ENCODE results near the gene ARL3.
"Not testable (repeated sequence)": the region's sequence is repeated elsewhere in the genome, so short reads cannot be mapped to it uniquely, and the experiment has no call there.

Gene ARL3

DNA sequence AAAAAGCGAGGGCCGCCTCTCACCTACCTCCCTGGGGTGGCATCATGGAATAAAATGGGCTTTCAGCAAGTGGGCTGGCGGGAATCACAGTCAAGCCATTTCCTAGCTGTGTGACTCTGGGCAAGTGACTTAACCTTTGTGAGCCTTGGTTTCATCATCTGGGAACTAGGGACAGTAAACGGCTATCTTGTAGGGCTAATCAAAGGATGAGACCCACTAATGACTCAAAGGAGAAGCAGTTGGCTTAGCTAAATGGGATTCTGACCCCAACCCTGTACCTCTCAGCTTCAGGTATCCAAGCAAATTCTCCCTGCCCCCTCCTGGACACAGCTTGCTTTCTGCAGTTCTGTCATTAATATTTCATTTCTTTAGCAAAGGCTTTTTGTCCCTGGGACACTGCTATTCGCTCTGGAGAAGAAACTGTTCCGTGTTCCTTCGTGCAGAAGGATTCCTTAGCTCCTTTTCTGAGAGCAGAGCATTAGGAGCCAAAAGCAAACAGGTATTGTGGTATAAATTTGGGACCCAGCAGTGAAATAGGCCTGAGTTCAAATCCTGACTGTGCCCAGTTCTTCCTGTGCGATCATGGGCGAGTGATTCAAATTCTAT is 44.0 kb downstream of the ARL3 start:
- FAIRE-seq = no peak

DNA sequence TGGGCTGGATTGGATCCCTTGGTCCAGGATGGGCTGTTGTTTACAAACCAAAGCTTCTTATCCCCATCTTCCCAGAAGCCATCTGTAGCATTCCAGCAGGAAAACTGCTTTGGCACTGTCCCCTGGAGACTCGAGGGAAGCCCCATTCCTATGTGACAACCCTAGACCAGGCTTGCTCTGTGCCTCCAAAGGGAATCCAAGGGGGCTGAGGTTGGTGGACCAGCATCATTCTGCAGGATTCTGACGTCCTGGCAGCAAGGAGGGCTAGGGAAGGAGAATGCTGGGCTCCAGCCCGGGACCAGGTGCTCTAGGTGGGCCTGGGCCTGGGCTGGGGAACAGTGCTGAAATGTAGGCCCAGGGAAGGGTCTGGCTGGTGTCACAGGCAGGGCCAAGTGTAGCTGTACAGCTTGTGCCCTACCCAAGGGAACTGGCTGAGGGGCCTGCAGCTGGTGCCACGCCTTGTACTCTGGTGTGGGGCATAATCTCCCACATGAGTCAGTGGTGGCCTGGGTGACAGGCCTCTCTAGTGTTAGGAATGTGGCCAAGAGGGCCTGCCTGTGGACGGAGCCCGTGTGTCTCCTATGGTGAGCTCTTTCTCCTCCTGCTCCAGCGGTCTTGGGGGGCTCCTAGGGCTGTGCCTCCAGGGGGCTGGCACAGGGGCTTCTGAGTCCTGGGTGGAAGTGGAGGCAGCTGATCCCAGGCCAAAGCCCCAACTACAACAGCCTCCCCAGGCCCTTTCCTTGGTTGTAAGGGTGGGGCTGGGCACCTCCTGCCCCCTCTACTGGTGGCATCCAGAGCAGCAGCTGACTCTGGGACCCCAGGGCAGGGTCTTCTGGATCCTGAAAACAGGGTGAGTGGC is 44.8 kb downstream of the ARL3 start:
- FAIRE-seq = no peak

DNA sequence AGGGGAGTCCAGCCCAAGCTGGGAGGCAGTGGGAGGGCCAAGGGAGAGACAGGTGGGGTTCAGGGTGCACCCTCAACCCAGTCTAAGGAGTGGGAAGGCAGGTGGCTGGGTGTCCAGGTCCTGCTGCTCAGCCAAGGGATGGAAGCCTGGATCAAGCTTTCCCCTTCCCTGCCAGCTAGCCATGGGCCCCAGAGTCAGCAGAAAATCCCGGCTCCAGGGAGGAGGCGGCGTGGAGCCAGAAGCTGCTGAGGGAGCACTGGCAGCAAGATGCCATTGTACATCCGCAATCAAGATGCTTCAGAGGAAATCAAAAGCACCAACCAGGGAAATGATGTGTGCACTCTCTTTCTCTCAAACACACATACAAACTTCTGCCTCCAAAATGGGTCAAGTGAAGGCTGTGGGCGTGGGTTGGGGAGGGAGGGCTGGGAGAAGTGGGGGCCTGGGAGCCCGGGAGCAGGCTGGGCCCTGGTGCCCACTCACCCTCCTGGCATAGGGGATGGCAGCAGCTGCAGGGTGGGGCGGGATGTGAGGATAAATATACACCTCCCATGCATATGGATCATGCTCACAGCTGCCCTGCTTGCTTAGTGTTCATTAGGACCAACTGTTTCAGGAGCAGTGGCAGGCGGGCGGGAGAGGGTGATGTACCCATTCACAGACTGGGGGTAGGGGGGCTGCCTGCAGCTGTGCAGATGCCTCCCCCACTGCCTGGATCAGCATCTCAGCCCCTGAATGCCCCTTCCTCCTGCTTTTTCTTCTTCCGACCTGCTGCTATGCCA is 45.7 kb downstream of the ARL3 start:
- no peak for FAIRE-seq

DNA sequence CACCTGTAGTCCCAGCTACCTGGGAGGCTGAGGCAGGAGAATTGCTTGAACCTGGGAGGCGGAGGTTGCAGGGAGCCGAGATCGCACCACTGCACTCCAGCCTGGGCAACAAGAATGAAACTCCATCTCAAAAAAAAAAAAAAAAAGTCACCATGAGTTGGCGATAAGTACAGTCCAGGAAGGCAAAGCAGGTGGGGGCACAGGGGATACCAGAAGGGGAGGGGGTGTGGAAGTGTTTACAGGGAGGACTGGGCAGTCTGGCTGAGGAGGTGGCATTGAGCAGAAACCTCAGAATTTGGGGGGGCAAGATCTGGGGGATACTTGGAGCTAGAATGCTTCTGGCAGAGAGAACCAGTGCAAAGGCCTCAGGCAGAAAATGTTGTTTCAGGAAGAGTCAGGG is 46.8 kb downstream of the ARL3 start:
- not testable (repeated sequence) for FAIRE-seq

DNA sequence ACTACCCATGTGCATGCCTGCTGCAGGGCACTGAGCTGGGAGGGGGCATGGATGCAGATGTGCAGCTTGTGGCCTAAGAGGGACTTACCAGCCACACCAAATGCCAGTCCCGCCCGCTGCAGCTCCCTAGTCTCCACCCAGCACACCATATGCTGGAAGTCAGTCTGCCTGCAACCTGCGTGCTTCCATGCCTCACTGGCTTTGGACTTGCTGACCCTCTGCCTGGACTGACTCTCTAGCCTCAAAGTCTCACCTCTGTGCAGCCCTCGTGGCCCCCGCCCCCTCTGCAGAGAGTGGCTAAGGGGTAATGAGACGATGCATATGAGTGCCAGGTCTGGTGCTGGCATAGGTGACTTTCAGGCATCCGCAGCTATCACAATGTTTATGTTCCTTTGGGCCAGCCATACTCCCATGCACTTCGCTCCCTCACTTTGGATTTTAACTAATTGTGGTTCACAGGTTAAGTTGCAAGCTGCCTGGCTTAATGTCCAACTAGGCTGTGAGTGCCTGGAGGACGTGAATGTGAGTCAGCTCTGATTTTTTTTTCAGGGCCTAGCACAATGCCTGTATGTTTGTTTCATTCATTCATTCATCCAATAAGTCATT is 48.2 kb downstream of the ARL3 start:
- no peak for FAIRE-seq

DNA sequence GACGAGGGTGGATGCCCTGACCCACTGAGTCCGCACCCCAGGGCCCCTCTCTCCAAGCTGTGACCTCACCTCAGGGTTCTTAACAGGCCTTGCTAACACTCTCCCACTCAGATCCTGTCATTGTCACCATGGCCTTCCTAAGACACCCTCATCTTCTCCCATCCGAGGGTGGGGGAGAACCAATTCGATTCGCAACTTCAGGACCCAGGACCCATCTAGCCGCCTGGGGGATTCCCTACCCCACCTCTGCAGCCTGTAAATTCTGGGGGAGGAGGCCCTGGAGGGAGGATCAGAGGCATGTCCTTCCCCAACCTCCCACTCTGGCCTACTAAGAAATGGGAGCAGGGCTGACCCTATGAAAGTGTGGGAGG is 52.6 kb downstream of the ARL3 start:
- no peak for FAIRE-seq

DNA sequence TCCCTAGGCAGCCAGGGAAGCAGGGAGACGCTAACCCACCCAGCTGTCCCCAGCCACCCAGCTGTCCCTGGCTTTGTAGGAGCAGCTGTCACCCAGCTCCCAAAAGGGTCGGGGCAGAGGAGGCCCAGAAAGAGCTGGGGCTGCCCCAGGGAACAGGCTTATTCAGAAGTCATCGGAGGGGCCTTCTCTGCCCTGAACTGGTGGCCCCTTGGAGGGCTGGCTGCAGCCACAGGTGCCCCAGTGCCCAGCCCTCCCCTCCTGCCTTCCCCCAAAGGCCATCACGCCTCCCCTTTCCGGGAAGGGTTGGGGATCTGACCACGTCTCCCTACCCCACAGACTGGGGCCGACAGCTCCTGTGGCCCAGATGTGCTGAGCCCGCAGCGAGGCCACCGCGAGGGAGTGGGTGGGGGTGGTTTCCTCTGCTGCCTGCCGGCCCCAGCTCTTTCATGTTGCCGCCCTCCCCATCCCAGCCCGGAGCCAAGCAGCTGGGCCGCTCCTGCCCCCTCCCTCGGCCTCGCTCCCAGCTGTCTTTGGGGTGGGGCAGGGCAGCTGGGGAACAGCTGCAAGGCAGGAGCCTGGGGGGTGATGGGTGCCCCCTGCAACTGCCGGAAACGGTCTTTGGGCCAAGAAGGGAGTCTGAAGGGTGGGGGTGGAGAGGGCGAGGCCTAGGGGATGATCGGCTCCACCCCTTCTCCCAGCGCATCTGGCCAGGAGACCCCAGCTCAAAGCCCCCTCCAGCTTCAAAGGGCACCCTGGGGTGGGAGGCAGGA is 53.1 kb downstream of the ARL3 start:
- FAIRE-seq = no peak

DNA sequence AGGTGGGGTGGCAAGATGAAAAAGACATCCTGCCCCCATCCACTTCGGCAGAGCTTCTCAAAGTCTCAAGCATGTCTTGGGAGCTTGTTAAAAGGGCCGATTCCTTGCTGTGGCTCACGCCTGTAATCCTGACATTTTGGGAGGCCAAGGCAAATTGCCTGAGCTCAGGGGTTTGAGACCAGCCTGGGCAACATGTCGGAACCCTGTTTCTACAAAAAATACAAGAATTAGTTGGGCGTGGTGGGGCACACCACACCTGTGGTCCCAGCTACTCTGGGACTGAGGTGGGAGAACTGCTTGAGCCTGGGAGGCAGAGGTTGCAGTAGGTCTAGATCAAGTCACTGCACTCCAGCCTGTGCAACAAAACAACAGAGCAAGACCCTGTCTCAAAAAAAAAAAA is 55.4 kb downstream of the ARL3 start:
- FAIRE-seq = no peak

DNA sequence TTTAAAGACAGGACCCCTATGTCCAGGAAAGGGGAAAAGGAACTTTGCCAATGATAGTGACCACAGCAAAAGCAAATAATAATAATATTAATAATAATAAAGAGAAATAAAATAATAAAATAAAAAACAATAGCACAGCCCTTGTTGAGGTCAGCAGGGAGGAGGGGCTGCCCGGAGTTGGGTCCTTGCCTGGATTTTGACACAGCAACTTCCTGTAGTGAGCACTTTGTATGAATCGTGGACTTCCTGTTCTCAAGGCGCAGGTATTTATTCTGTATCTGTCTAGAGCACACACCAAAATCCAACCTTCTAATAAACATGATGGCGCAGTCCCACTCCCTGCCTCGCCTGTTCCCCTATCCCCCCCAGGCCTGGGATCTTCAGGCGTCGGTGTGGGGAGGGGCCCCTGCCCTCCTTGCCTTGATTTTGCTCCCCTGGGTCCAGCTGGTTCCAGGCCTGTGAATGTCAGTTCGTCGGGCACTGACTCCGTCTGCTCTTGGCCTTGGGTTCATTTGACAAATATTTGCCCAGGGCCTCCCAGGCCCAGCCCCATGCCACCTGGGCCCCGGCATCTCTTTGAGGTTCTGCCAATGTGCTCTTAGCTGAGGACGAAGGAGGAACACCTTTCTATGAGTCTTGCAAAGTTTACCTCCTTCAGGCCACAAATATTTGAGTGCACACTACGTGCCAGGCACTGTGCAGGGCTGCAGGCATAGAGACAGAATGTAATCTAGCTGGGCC is 56.0 kb downstream of the ARL3 start:
- no peak for FAIRE-seq

DNA sequence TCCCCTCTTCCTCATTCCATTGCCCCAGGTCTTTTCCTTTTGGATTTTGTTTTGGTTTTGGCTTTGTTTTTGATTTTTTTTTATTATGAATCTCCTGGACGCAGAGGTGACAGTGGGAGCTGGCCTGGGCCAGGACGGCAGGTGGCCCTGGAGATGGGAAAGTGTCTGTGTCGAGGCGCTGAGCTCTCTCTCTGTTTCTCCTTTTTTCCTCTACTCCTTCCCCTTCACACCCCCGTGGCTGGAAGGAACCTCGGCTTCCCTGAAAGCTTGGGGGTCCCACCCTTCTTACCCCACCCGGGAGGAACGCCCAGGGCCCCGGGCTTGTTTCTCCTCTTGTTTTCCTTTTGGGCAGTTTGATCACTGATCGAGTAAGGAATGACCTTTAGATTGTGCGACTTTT is 56.7 kb downstream of the ARL3 start:
- FAIRE-seq = no peak

DNA sequence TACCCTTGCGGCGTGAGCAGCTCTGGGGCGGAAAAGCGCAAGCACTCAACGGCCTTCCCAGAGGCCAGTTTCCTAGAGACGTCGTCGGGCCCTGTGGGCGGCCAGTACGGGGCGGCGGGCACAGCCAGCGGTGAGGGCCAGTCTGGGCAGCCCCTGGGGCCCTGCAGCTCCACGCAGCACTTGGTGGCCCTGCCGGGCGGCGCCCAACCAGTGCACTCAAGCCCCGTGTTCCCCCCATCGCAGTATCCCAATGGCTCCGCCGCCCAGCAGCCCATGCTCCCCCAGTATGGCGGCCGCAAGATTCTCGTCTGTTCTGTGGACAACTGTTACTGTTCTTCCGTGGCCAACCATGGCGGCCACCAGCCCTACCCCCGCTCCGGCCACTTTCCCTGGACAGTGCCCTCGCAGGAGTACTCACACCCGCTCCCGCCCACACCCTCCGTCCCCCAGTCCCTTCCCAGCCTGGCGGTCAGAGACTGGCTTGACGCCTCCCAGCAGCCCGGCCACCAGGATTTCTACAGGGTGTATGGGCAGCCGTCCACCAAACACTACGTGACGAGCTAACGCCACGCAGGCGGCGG is 57.3 kb downstream of the ARL3 start:
- FAIRE-seq = no peak

DNA sequence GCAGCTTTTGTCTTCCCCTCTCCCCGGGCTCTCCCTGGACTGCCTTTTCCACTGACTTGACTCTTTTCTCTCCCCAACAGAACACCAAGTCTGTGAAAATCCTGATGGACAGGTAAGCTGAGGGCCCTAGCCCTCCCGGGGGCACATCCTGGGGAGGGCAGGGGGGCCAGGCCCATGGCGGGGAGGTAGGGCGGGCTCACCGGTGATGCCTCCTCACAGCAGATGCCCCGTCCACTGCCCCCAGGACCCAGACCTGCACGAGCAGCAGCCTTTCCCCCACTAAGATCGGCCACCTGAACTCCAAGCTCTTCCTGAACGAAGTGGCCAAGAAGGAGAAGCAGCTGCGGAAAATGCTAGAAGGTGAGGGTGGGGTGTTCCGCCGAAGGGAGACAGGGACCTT is 58.2 kb downstream of the ARL3 start:
- FAIRE-seq = no peak

DNA sequence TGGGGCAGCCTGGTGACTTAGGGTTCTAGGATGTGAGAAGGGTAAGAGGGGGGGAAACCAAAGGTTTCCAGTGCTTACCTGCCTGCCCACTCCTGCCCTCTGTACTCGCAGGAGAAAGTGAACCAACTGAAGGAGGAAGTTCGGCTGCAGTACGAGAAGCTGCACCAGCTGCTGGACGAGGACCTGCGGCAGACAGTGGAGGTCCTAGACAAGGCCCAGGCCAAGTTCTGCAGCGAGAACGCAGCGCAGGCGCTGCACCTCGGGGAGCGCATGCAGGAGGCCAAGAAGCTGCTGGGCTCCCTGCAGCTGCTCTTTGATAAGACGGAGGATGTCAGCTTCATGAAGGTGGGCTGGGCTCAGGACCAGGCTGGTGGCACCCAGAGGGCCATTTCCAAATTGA is 59.2 kb downstream of the ARL3 start:
- FAIRE-seq = no peak

DNA sequence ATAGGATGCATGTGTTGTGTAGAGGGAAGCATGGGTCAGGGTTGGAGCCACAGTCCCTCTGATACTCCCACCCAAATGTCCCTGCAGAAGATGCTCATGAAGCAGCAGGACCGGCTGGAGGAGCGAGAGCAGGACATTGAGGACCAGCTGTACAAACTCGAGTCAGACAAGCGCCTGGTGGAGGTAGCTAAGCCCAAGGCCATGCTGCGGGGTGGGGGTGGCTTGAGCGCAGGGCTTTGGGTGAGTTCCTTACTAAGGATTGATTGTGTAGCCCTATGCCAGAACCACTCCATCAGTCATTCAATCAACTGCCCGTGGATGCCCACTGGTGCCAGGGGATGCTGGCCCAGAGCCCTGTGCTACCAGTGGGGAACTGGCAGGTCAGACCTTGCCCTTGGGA is 59.6 kb downstream of the ARL3 start:
- no peak for FAIRE-seq

DNA sequence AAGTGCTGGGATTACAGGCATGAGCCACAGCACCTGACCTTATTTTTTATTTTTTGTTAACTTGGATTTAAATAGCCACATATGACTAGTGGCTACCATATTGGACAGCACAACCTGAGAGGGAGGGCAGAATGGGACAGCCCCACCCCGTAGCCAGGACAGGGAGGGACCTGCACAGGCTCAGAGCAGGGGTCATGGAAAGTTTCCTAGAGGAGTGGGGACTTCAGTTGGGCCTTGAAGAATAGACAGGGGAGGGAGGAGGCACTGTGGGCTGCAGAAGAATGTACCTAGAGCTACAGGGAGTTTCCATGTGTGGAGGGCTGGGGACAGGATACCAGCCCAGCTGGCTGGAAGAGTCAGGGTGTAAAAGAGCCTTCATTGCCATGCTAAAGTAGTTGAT is 61.1 kb downstream of the ARL3 start:
- no peak for FAIRE-seq

DNA sequence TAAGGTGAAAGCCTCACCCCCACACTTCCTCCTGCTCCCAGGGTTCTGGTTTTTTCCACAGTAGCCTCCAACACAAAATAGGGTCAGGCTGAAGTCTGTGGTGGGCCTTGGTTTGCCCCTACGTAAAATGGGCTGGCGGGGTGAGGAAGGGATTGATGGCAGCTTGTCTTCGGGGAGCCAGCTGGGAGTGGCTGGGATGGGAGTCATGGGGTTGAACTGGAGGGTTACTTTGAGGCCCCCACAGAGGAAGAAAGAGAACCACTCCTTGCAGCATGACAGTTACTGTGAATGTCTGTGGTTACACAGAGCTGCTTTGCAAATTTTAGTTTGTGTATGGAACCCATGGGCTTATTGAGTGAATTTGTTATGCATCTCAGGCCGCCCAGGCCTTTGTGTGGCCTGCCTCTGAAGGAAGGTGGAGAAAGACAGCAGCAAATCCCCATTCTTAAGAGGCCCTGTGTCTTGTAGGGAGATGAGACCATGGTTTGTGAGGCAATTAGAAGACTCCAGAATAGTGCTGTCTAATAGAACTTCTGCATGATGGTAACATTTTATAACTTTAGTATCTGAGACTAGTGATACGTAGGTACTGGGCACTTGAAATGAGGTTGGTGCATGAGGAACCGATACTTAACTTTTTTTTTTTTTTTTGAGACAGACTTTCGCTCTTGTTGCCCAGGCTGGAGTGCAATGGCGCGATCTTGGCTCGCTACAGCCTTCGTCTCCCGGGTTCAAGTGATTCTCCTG is 61.9 kb downstream of the ARL3 start:
- FAIRE-seq = no peak

DNA sequence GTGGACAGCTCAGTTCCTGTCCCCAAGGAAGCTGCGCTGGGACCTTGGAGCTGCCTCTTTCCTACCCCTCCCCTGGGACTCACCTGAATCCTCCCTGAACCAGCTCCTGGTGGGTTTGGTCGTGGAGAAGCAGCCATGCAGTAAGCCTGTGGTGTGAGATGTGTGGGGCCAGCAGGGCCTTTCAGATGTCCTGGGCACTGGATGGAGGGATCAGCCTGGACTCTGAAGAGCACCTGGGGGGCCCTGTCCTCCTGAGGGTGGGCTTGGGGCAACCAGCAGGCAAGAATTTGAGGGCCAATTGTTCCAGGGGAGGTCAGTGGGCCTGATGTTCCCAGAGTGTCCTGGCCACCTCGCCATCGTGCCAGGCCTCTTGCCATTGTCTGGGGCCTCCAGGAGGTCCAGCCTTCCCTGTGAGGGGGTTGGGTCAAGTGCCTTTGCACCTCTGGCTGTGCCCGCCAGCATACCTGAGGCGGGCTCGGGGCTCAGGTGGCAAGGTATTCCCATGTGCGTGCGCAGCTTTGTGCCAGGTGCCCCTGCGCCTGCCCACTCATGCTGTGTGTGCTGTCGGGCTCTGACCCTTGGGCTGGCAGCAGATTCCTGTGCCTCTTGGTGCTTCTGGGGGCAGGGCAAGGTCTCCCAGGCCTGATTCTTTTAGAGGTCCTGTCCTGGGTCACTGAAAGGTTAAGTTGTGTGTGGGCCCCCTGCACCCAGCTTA is 62.6 kb downstream of the ARL3 start:
- no peak for FAIRE-seq

DNA sequence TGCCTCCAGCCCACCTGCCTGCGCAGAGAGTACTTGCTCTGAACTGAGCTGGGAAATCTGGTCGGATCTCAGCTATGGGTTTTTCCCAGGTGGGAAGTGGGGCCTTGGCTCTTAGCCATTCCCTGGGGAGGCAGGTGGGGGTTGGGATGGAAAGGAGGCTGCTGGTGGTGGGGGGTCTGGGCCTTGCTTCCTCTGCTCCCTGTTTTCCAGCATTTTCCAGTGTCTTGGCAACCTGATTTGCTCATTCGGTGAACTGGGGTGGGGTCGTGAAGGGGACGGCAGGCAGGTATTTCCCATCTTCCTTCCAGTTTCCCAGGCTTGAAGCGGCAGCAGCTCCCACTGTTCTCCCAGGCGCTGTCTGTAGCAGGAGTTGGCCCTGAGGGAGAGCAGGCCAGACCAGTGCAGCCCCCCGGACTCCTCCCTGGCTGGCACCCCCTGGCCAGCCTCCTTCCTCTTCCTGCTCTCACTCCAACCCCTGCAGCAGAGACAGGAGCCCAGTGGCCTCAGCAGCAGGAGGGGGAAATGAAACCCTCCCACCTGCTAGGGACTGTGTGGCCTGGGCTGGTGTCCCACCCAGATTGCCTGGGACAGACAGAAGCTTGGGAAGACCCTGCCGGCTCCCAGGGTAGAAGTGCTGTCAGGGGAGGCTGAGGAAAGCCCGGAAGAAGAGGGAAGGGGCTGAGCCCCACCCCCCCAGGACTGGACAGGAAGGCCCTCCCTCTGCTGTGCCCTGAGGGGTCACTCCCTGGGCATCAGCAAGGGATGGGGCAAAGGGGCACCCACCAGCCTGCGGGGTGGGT is 63.3 kb downstream of the ARL3 start:
- no peak for FAIRE-seq
